Left renal pelvis (tissue), 4 donors: ENCODE data around the gene MSL2. TPM values are rescaled to one million over a fixed set of nuclear protein-coding genes. Genes with fewer than 3 reads are reported as not detected.
A peak's percentile ranks its signal among the peaks of the same experiment; 100 is the strongest.
"Not testable (repeated sequence)": the region's sequence is repeated elsewhere in the genome, so short reads cannot be mapped to it uniquely, and the experiment has no call there.

ENCODE experiments used
- DNase-seq, 4 donors: peaks; one replicate each; pipeline ENCODE4 v3.0.0-alpha.2; 2013; ENCODE audit warnings: low read depth in 4 of 4, low spot score in 3 of 4
- polyA plus RNA-seq, 4 donors: library from polyadenylated mRNA; unstranded; fragments of 120-200 nt; gene quantifications; one replicate each; pipeline ENCODE4 v1.2.1, GENCODE V29; 2013; ENCODE audit not compliant: insufficient read length in 4 of 4

The MSL2 gene
- polyA plus RNA-seq, 4 donors: 44.3 to 53.2 (median 46.4) TPM

- no peak for DNase-seq
These were observed 46.5 kb downstream of the MSL2 start for GRCh38 chr3:136149667-136150066.

- no peak for DNase-seq
These were observed 49.0 kb downstream of the MSL2 start for GRCh38 chr3:136146981-136147729.

DNA sequence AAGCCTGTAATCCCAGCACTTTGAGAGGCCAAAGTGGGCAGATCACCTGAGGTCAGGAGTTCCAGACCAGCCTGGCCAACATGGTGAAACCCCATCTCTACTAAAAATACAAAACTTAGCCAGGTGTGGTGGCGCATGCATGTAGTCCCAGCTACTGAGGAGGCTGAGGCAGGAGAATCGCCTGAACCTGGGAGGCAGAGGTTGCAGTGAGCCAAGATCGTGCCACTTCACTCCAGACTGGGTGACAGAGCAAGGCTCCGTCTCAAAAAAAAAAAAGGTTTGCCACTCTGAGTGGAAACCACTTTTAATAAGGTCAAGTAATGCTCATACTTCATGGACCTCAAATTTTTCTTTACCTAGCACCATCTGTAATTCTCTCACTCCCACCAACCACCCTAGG is 51.7 kb downstream of the MSL2 start:
- DNase-seq: not testable (repeated sequence)

DNA sequence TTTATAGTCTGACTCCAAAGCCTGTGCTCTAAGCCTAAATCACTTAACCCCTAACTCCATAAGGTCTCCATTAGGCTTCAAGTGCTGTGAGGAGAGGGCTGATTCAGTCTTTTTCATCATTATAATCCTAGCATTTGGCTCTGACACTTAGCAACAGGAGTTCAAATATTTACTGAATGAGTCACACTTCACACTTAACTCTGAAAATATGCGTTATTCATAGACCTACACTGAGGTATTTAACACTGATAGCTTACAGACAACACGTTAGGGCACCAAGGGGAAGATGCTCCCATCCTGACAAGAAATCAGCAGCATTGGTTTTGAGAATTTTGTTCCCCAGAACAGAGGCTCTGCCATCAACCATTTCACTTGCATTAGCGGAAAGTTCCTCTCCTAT is 53.5 kb downstream of the MSL2 start:
- DNase-seq: no peak

DNA sequence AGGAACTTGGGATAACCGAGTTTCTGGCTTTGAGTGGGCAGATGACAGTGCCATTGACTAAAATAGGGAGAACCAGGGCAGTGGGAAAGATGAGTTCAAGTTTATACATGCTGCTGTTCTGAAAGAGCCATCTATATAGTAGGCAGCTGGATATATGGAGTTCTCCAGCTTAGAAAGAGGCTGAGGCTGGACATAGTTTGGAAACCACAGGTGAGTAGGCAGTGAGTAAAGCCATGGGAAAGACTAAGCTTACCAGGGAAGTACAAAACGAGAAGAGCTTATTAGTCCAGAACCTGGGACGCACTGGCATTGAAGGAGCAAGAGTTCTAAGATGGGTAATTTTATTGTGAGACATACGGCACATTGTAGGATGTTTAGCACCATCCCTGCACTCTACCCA is 54.2 kb downstream of the MSL2 start:
- DNase-seq: no peak

DNA sequence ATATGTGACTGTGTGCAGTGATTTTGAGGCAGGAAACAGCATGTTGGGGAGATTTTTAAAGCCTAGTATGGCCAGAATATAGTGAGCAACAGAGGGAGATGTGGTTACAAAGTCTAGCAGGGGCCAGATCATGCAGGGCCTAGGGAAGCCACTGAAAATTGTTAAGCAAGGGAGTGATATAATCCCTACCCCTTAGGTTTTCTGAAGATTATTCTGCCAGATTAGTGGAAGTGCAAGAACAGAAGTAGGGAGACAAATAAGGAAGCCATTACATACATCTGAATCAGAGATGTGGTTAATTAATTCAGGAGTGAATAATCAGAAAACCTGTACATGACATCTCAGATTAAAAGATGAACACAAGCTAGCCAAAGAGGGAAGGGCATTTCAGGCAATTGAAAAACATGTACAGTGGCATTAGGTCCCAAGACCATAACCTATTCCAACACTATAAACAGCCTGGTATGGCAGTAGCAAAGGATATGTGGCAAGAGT is 54.8 kb downstream of the MSL2 start:
- no peak for DNase-seq

GRCh38 chr3:136136454-136136853 is 59.7 kb downstream of the MSL2 start:
- no peak for DNase-seq

DNA sequence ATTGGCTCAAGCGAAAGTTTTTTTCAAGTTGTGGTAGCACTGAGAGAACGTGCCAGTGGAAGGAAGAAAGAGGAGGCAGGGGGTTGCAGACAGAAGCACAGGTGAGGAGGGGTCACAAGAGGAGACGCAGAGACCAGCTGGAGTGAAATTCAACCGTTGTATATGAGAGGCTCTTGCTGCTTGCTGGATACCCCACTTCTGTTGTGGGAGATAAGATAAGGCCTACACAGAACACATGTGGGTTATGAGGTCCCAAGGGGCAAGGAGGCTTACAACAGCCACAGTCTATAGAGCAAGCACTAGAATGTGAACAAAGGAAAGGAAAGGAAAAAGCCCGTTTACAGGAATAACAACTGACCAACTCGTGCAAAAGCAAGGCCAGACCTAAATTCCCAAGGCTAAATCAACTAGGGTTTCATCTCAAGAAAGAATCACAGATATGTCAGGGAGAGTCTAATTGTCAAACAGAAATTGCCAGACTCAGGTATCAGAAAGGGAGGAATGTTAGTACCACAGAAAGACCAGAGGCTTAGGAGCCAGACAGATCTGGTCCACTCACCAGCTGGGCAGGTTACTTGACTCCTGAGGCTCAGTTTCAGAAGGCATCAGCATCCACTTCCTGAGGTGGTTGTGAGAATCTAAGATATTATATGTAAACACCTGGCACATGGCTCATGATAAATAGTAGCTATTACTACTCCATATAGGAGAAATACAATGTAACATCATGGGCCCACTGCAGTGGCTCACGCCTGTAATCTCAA is 60.9 kb downstream of the MSL2 start:
- no peak for DNase-seq

GRCh38 chr3:136134091-136134490 is 62.0 kb downstream of the MSL2 start:
- DNase-seq: no peak

DNA sequence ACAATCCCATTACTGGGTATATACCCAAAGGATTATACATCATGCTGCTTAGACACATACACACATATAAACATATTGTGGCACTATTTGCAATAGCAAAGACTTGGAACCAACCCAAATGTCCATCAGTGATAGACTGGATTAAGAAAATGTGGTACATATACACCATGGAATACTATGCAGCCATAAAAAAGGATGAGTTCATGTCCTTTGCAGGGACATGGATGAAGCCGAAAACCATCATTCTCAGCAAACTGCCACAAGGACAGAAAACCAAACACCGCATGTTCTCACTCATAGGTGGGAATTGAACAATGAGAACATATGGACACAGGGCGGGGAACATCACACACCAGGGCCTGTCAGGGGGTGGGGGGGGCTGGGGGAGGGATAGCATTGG is 64.5 kb downstream of the MSL2 start:
- DNase-seq: not testable (repeated sequence)

GRCh38 chr3:136122006-136122405 is 74.1 kb downstream of the MSL2 start:
- DNase-seq: no peak

GRCh38 chr3:136120373-136121348 is 75.5 kb downstream of the MSL2 start:
- DNase-seq: peak in 2 of 4 donors; percentile 10 to 21

GRCh38 chr3:136119783-136120182 is 76.4 kb downstream of the MSL2 start:
- not testable (repeated sequence) for DNase-seq

DNA sequence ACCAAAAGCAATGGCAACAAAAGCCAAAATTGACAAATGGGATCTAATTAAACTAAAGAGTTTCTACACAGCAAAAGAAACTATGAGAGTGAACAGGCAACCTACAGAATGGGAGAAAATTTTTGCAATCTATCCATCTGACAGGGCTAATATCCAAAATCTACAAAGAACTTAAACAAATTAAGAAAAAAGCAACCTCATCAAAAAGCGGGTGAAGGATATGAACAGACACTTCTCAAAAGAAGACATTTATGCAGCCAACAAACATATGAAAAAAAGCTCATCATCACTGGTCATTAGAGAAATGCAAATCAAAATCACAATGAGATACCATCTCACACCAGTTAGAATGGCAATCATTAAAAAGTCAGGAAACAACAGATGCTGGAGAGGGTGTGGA is 76.8 kb downstream of the MSL2 start:
- not testable (repeated sequence) for DNase-seq

GRCh38 chr3:136114421-136114820 is 81.7 kb downstream of the MSL2 start:
- no peak for DNase-seq

GRCh38 chr3:136110481-136110880 is 85.7 kb downstream of the MSL2 start:
- DNase-seq: no peak

DNA sequence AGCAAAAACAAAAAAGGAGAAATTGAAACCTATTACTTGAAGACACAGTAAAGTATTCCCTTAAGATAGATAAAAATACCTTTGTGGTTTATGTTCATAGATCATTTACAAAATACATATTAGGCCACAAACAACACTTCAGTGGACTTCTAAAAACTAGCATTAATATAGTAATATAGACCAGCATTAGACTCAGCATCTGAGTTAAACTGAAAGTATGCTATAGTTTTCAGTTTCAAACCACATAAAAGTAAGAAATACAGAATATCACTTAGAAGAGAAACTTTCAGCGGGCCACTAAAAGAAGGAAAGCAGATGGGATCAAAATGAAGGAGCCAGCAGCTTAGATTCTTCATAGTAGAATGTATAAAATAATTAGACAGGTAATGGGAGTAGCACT is 86.6 kb downstream of the MSL2 start:
- no peak for DNase-seq

- DNase-seq: no peak
These were observed 90.0 kb downstream of the MSL2 start for GRCh38 chr3:136106101-136106500.

- DNase-seq: no peak
These were observed 91.1 kb downstream of the MSL2 start for GRCh38 chr3:136105044-136105443.
